OCI-LY1 (cell line): ENCODE results near the gene DLX4.

ENCODE experiments used
- H2AFZ ChIP-seq: fragments of 200-600 bp; sonication (generic), shearing (Covaris generic); 2 replicates; pipeline ENCODE4 v1.6.0; 2014; ENCODE audit warnings: antibody characterized with exemption, mild to moderate bottlenecking, low read length
- H3F3A ChIP-seq: fragments of 200-600 bp; sonication (generic), shearing (Covaris generic); 2 replicates; pipeline ENCODE4 v1.6.0; 2014; ENCODE audit warnings: mild to moderate bottlenecking, antibody characterized with exemption, low read length, moderate library complexity; ENCODE audit not compliant: insufficient read depth
- H3K27ac ChIP-seq: fragments of 200-600 bp; sonication (generic); 2 replicates; pipeline ENCODE4 v1.5.1; 2014; ENCODE audit warnings: low read length, mixed run types, mild to moderate bottlenecking, low read depth; ENCODE audit not compliant: poor library complexity, severe bottlenecking
- H3K27me3 ChIP-seq: fragments of 200-600 bp; sonication (generic); 2 replicates; pipeline ENCODE4 v1.6.0; 2014; ENCODE audit warnings: antibody characterized with exemption, mild to moderate bottlenecking, low read length, moderate library complexity; ENCODE audit not compliant: insufficient read depth
- H3K36me3 ChIP-seq: fragments of 200-600 bp; sonication (generic); 2 replicates; pipeline ENCODE4 v1.6.1; 2014; ENCODE audit warnings: mild to moderate bottlenecking, antibody characterized with exemption, low read length, moderate library complexity, mixed read lengths; ENCODE audit not compliant: insufficient read depth
- H3K4me1 ChIP-seq: fragments of 200-600 bp; sonication (generic); 2 replicates; pipeline ENCODE4 v1.5.1; 2014; ENCODE audit warnings: mild to moderate bottlenecking, low read length, moderate library complexity; ENCODE audit not compliant: insufficient read depth, severe bottlenecking
- H3K4me2 ChIP-seq: fragments of 200-600 bp; sonication (generic), shearing (Covaris generic); 2 replicates; pipeline ENCODE4 v1.6.1; 2014; ENCODE audit warnings: low read length
- H3K4me3 ChIP-seq: fragments of 200-600 bp; sonication (generic); 2 replicates; pipeline ENCODE4 v1.5.1; 2014; ENCODE audit warnings: low read length, low read depth, mild to moderate bottlenecking, mixed read lengths; ENCODE audit not compliant: poor library complexity, severe bottlenecking
- H3K79me2 ChIP-seq: fragments of 200-600 bp; shearing (Covaris generic); 2 replicates; pipeline ENCODE4 v1.6.1; 2016; ENCODE audit warnings: mixed run types, low read length, mixed read lengths; ENCODE audit not compliant: insufficient read depth
- H3K9ac ChIP-seq: fragments of 200-600 bp; sonication (generic), shearing (Covaris generic); 2 replicates; pipeline ENCODE4 v1.6.1; 2014; ENCODE audit warnings: mild to moderate bottlenecking, low read length, mixed read lengths
- H3K9me2 ChIP-seq: fragments of 200-600 bp; sonication (generic), shearing (Covaris generic); 2 replicates; pipeline ENCODE4 v1.6.1; 2014; ENCODE audit warnings: low read depth, mild to moderate bottlenecking, low read length, mixed read lengths
- H3K9me3 ChIP-seq: fragments of 200-600 bp; shearing (Covaris generic); 2 replicates; pipeline ENCODE4 v1.6.1; 2014; ENCODE audit warnings: low read length, mixed read lengths
- H4K20me1 ChIP-seq: fragments of 200-600 bp; sonication (generic), shearing (Covaris generic); 2 replicates; pipeline ENCODE4 v1.6.0; 2016; ENCODE audit warnings: mild to moderate bottlenecking, low read length; ENCODE audit not compliant: insufficient read depth
- EZH2 ChIP-seq: fragments of 200-600 bp; sonication (generic), shearing (Covaris generic); IDR thresholded peaks from 2 replicates; pipeline ENCODE4 v1.8.0; 2017; ENCODE audit warnings: borderline replicate concordance, mixed run types, mild to moderate bottlenecking, antibody characterized with exemption, low read length, moderate library complexity, mixed read lengths
- TF ChIP-seq, protein P1 (sequence below): fragments of 200-600 bp; sonication (generic), shearing (Covaris generic); IDR thresholded peaks from 2 replicates; pipeline ENCODE4 v1.5.1; 2017; ENCODE audit warnings: mild to moderate bottlenecking, antibody characterized with exemption, low read length, moderate library complexity, mixed read lengths

Gene DLX4

DNA sequence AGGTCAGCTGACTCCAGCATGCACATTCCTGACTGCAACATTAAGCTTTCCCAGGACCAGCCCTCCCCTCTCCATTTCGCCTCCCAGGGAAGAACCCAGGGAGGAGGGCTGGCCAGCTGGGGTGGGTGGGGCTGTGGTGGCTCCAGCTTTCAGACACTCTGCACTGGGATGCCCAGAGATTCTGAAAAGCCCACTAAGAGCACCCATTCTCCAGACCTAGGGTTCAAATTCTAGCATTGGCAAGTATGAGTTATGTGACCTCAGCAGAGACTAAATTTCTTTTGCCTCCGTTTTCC lies 18.2 kb downstream of the DLX4 start:
- Histone ChIP-seq H2AFZ (no peak overlapping the region), H3F3A (no peaks in the 10 kb centered on the region), H3K4me3 (no peak overlapping the region), H3K4me2 (no peak overlapping the region), H3K9me3 (no peaks in the 10 kb centered on the region), H4K20me1 (no peaks in the 10 kb centered on the region), H3K27me3 (0 out of 2 replicates have a peak, but pooled peaks cover 7% of the 10 kb centered on the region), H3K9ac (no peak overlapping the region), H3K27ac (no peak overlapping the region), H3K36me3 (no peaks in the 10 kb centered on the region), H3K9me2 (no peaks in the 10 kb centered on the region), H3K79me2 (no peaks in the 10 kb centered on the region), H3K4me1 (no peaks in the 10 kb centered on the region)
- no peak for TF ChIP-seq EZH2
- TF ChIP-seq, protein P1, sequence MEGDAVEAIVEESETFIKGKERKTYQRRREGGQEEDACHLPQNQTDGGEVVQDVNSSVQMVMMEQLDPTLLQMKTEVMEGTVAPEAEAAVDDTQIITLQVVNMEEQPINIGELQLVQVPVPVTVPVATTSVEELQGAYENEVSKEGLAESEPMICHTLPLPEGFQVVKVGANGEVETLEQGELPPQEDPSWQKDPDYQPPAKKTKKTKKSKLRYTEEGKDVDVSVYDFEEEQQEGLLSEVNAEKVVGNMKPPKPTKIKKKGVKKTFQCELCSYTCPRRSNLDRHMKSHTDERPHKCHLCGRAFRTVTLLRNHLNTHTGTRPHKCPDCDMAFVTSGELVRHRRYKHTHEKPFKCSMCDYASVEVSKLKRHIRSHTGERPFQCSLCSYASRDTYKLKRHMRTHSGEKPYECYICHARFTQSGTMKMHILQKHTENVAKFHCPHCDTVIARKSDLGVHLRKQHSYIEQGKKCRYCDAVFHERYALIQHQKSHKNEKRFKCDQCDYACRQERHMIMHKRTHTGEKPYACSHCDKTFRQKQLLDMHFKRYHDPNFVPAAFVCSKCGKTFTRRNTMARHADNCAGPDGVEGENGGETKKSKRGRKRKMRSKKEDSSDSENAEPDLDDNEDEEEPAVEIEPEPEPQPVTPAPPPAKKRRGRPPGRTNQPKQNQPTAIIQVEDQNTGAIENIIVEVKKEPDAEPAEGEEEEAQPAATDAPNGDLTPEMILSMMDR = no peak

DNA sequence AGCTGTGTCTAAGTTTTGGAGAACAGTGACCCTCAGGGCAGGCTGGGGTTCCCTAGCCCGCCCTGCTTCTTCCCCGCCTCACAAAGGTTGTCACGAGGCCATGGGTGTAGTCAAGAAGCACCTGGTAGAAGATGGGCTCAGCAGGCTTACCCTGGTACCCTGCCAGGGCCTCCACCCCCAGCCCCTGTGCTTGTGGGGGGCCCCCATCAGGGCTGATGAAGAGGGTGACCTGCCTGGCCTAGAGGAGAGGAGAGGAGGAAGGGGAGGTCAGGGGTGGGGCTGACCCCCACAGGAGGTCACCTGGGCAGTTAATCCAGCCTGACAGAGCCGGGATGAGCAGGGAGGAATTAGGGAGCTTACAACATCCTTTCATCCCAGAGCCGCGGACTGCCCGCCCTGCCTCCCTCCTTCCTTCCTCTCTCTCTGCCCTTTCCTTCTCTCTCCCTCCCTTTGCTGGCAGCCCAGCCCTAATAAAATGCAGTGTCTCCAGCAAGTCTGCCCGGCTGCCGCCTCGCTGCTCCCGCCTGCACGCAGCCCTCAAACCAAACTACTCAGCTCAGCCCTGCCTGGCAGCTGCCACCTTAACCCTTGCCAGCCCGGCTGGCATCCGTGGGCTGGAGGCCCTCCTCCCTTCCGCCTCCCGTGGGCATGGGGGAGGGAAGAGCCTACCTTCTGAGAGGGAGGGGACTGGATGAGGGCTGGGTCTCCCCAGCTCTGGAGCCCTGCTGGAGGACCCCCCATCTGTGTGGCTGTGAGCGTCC lies 18.9 kb downstream of the DLX4 start:
- no peak overlapping the region for H3K4me3 ChIP-seq
- H3K36me3 ChIP-seq = no peaks in the 10 kb centered on the region
- no peaks in the 10 kb centered on the region for H3K4me1 ChIP-seq
- H3K79me2 ChIP-seq = no peaks in the 10 kb centered on the region
- H3F3A ChIP-seq = no peaks in the 10 kb centered on the region
- no peaks in the 10 kb centered on the region for H3K9me2 ChIP-seq
- H3K27me3 ChIP-seq = 0 out of 2 replicates have a peak, but pooled peaks cover 7% of the 10 kb centered on the region
- TF ChIP-seq, protein P1 = no peak
- H2AFZ ChIP-seq = no peak overlapping the region
- H3K9ac ChIP-seq = no peak overlapping the region
- H4K20me1 ChIP-seq = no peaks in the 10 kb centered on the region
- H3K4me2 ChIP-seq = no peak overlapping the region
- H3K9me3 ChIP-seq = no peaks in the 10 kb centered on the region
- no peak overlapping the region for H3K27ac ChIP-seq

DNA sequence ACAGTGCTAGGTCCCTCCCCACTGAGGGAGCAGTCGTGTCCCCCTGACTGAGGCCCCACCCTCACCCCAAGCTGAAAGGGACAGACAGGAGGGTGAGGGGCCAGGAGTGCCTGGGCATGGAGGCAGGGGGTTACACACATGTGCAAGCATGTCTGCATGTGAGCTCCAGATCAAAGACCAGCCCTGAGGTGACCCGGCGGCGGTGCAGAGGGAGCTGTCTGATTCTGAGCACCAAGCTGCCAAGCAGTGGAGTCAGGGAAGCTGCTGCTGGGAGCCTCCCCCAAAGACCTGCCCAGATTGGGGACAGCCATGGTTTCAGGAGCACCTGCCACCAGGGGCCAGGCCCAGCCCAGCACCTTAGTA lies 20.5 kb downstream of the DLX4 start:
- 0 out of 2 replicates have a peak, but pooled peaks cover 7% of the 10 kb centered on the region for H3K27me3 ChIP-seq
- no peaks in the 10 kb centered on the region for H3K79me2 ChIP-seq
- no peak overlapping the region for H3K27ac ChIP-seq
- H3K4me2 ChIP-seq = no peak overlapping the region
- TF ChIP-seq, protein P1 = no peak
- no peak for TF ChIP-seq EZH2
- no peaks in the 10 kb centered on the region for H3K4me1 ChIP-seq
- H3K9me3 ChIP-seq = no peaks in the 10 kb centered on the region
- no peaks in the 10 kb centered on the region for H4K20me1 ChIP-seq
- H3K36me3 ChIP-seq = no peaks in the 10 kb centered on the region
- H2AFZ ChIP-seq = no peak overlapping the region
- no peaks in the 10 kb centered on the region for H3F3A ChIP-seq
- H3K9me2 ChIP-seq = no peaks in the 10 kb centered on the region
- H3K4me3 ChIP-seq = no peak overlapping the region
- H3K9ac ChIP-seq = no peak overlapping the region
